HG02642 (cell line): ENCODE results near the gene CAMK2B.
"Not testable (repeated sequence)": the region's sequence is repeated elsewhere in the genome, so short reads cannot be mapped to it uniquely, and the experiment has no call there.

Experiments used
- ATAC-seq: cut with Tn5 transposase; IDR thresholded peaks from one replicate; pipeline ENCODE4 v1.9.1; 2021; ENCODE audit warnings: mild to moderate bottlenecking; ENCODE audit not compliant: unreplicated experiment, poor library complexity

CAMK2B gene

GRCh38 chr7:44183386-44183785, 142.0 kb downstream of the CAMK2B start:
- ATAC-seq: no peak

GRCh38 chr7:44182827-44183226, 142.6 kb downstream of the CAMK2B start:
- no peak for ATAC-seq

GRCh38 chr7:44180631-44181030, 144.8 kb downstream of the CAMK2B start:
- no peak for ATAC-seq

- ATAC-seq: no peak
Observed at GRCh38 chr7:44177570-44178131, 147.7 kb downstream of the CAMK2B start.

GRCh38 chr7:44176486-44176885, 148.9 kb downstream of the CAMK2B start:
- ATAC-seq: no peak

GRCh38 chr7:44175730-44176129, 149.7 kb downstream of the CAMK2B start:
- ATAC-seq: no peak

- not testable (repeated sequence) for ATAC-seq
Observed at GRCh38 chr7:44174694-44174948, 150.8 kb downstream of the CAMK2B start.

- ATAC-seq: no peak
Observed at GRCh38 chr7:44173911-44174693, 151.3 kb downstream of the CAMK2B start.

- ATAC-seq: no peak
Observed at GRCh38 chr7:44172803-44173424, 152.5 kb downstream of the CAMK2B start.

- no peak for ATAC-seq
Observed at GRCh38 chr7:44172352-44172751, 153.0 kb downstream of the CAMK2B start.

- ATAC-seq: not testable (repeated sequence)
Observed at GRCh38 chr7:44171901-44172300, 153.5 kb downstream of the CAMK2B start.

GRCh38 chr7:44167920-44168319, 157.5 kb downstream of the CAMK2B start:
- ATAC-seq: no peak
